ENCODE data around the gene C20orf204.
"Not testable (repeated sequence)": the region's sequence is repeated elsewhere in the genome, so short reads cannot be mapped to it uniquely, and the experiment has no call there.

Gene C20orf204

DNA sequence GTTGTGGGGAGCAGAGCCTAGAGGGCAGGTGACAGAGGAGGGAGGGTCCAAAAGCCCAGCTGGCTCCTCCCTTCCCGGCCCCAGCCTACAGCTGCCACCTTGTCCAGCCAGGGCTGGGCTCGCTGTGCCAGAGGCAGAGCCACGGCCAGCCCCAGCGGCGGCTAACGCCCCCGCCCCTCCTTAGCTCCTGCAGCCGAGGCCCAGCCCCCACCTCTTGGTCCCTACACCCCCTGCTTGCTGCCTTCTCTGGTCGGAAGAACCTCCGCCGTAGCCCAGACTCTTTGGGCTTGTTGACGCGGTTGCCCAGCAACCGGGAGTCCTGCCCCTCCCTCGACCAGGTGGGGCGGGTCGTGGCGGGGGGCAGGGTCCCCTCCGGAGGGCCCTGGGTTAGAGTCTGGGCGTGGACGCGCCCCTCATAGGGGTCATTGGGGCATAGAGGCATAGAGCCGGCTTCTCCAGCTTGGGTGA lies 48.7 kb downstream of the C20orf204 start:
- DNase-seq: no peak

DNA sequence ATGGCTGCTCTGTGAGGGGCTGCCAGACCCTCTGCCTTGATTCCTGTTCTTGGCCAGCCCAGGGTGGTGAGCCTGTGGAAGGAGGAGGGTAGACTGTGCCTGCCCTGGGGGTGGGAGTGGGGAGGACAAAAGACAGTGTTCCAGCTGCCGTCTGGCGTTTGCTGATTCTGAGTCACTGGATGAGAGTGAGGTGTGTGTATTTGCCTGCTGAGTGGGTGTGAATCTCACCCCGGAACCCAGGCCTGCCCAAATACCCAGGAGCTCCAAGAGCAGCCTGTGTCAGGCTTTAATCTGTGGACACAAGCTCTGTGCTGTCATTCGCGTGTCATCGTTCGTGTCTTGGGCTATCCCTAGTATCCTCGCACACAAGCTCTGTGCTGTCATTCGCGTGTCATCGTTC lies 50.8 kb downstream of the C20orf204 start:
- no peak for DNase-seq

DNA sequence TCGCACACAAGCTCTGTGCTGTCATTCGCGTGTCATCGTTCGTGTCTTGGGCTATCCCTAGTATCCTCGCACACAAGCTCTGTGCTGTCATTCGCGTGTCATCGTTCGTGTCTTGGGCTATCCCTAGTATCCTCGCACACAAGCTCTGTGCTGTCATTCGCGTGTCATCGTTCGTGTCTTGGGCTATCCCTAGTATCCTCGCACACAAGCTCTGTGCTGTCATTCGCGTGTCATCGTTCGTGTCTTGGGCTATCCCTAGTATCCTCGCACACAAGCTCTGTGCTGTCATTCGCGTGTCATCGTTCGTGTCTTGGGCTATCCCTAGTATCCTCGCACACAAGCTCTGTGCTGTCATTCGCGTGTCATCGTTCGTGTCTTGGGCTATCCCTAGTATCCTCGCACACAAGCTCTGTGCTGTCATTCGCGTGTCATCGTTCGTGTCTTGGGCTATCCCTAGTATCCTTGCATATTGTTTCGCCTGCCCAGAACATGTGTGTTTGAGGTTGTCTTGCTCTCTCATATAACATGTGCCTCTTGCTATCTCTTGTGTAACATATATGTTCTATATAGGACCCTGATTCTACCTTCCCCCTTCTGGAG lies 51.3 kb downstream of the C20orf204 start:
- DNase-seq: not testable (repeated sequence)

DNA sequence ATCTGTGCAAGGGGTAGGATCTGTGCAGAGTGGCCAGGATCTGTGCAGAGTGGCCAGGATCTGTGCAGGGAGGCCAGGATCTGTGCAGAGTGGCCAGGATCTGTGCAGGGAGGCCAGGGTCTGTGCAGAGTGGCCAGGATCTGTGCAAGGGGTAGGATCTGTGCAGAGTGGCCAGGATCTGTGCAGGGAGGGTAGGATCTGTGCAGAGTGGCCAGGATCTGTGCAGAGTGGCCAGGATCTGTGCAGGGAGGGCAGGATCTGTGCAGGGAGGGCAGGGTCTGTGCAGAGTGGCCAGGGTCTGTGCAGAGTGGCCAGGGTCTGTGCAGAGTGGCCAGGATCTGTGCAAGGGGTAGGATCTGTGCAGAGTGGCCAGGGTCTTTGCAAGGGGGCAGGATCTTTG lies 52.6 kb downstream of the C20orf204 start:
- not testable (repeated sequence) for DNase-seq
